ENCODE data around the gene SELENOK. TPM values are rescaled to one million over a fixed set of nuclear protein-coding genes. Genes with fewer than 3 reads are reported as not detected.

SELENOK gene
- total and polyA plus RNA-seq, 2 of the 4 experiments (the other 2 are of a cell fraction): 35.5 to 37.1 TPM

GRCh38 chr3:53900666-53901331 lies 9.1 kb upstream of the SELENOK start:
- Histone ChIP-seq H3K79me1 (ENCODE audit: low read depth in 1 of 2, low read length in 2 of 2) (no peaks in the 10 kb centered on the region), H2AK9ac (replicated peaks; ENCODE audit: low read depth, low read length, poor library complexity) (no peak overlapping the region), H3K14ac (replicated peaks; ENCODE audit: low read depth, low read length) (no peak overlapping the region), H3K56ac (ENCODE audit: extremely low read depth, insufficient read depth, low read length) (no peak overlapping the region), H4K5ac (ENCODE audit: low read depth, low read length) (no peak overlapping the region), H2BK15ac (ENCODE audit: low read depth, low read length) (no peak overlapping the region), H3K4ac (ENCODE audit: low read depth, low read length) (no peak overlapping the region), H2BK120ac (ENCODE audit: low read depth, low read length) (no peak overlapping the region), H3K36me3 (ENCODE audit: control insufficient read depth, insufficient read depth, low read length) (no peaks in the 10 kb centered on the region), H4K20me1 (ENCODE audit: insufficient read depth, low read length) (no peaks in the 10 kb centered on the region), H3K9me3 (ENCODE audit: control insufficient read depth, insufficient read depth, low read length) (no peaks in the 10 kb centered on the region), H2AFZ (replicated peaks; ENCODE audit: low read length, poor library complexity) (no peak overlapping the region), H3K27ac (ENCODE audit: insufficient read depth, low read length) (no peak overlapping the region), H3K9me1 (ENCODE audit: insufficient read depth, low read length) (no peaks in the 10 kb centered on the region), H3K4me1 (ENCODE audit: control insufficient read depth, insufficient read depth, low read length) (no peaks in the 10 kb centered on the region), H2BK20ac (ENCODE audit: low read depth, low read length) (no peak overlapping the region), H4K8ac (ENCODE audit: low read depth in 2 of 2, low read length in 2 of 2) (no peak overlapping the region), H3K18ac (ENCODE audit: low read depth, low read length) (no peak overlapping the region), H3K4me2 (ENCODE audit: low read depth, low read length) (no peak overlapping the region), H2BK5ac (ENCODE audit: low read depth, low read length, poor library complexity, severe bottlenecking) (no peak overlapping the region), H2AK5ac (ENCODE audit: low read depth, low read length) (no peak overlapping the region), H3K4me3 (ENCODE audit: insufficient read depth, low read depth, low read length) (no peak overlapping the region), H4K91ac (ENCODE audit: insufficient read depth, low read depth, low read length) (no peak overlapping the region), H3K23ac (ENCODE audit: low read depth, low read length) (no peak overlapping the region), H3K9ac (ENCODE audit: low read depth, low read length) (no peak overlapping the region), H3K27me3 (ENCODE audit: control insufficient read depth, insufficient read depth, low read length) (peaks cover 4% of the 10 kb centered on the region)
- dilution Hi-C loops (cut with HindIII; ENCODE audit: low sequenced_read_pairs, unreplicated experiment): no loop called here
- no peak for DNase-seq
- ChIA-PET CTCF (no interaction called here), POLR2A (ENCODE audit: unreplicated experiment) (interaction anchor here (0.9 kb wide), 1 partner anchor 9 kb away, joined by 6 read pairs; the partner anchor contains the start of gene SELENOK)
- TF ChIP-seq CEBPB (IDR thresholded peaks at IDR 0.05; ENCODE audit: low read depth, low read length): no peak
- no peak for TF ChIP-seq RAD21 (IDR thresholded peaks at IDR 0.05; ENCODE audit: low read length)
- no peak for TF ChIP-seq BHLHE40 (IDR thresholded peaks at IDR 0.05; ENCODE audit: low read depth, low read length)
- TF ChIP-seq MXI1 (IDR thresholded peaks at IDR 0.05; ENCODE audit: borderline replicate concordance, low read depth, low read length): no peak
- no peak for TF ChIP-seq NFE2L2 (IDR thresholded peaks at IDR 0.05; ENCODE audit: low read depth, low read length)
- no peak for TF ChIP-seq ELK1 (IDR thresholded peaks at IDR 0.05; ENCODE audit: borderline replicate concordance, low read depth, low read length)
- TF ChIP-seq, protein P1, sequence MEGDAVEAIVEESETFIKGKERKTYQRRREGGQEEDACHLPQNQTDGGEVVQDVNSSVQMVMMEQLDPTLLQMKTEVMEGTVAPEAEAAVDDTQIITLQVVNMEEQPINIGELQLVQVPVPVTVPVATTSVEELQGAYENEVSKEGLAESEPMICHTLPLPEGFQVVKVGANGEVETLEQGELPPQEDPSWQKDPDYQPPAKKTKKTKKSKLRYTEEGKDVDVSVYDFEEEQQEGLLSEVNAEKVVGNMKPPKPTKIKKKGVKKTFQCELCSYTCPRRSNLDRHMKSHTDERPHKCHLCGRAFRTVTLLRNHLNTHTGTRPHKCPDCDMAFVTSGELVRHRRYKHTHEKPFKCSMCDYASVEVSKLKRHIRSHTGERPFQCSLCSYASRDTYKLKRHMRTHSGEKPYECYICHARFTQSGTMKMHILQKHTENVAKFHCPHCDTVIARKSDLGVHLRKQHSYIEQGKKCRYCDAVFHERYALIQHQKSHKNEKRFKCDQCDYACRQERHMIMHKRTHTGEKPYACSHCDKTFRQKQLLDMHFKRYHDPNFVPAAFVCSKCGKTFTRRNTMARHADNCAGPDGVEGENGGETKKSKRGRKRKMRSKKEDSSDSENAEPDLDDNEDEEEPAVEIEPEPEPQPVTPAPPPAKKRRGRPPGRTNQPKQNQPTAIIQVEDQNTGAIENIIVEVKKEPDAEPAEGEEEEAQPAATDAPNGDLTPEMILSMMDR (conservative IDR thresholded peaks at IDR 0.05; ENCODE audit: low read depth, low read length): no peak
- no peak for TF ChIP-seq FOS (IDR thresholded peaks at IDR 0.05; ENCODE audit: low read depth, low read length)
- no peak for TF ChIP-seq RCOR1 (IDR thresholded peaks at IDR 0.05; ENCODE audit: insufficient replicate concordance, low read length)
- TF ChIP-seq CHD1 (IDR thresholded peaks at IDR 0.05; ENCODE audit: low read depth, low read length): no peak
- TF ChIP-seq RFX5 (IDR thresholded peaks at IDR 0.05; ENCODE audit: low read depth, low read length): no peak
- TF ChIP-seq MAFK (IDR thresholded peaks at IDR 0.05; ENCODE audit: low read depth, low read length): no peak
- no peak for TF ChIP-seq POLR2A (IDR thresholded peaks at IDR 0.05; ENCODE audit: low read depth, low read length)
- TF ChIP-seq, protein P2, sequence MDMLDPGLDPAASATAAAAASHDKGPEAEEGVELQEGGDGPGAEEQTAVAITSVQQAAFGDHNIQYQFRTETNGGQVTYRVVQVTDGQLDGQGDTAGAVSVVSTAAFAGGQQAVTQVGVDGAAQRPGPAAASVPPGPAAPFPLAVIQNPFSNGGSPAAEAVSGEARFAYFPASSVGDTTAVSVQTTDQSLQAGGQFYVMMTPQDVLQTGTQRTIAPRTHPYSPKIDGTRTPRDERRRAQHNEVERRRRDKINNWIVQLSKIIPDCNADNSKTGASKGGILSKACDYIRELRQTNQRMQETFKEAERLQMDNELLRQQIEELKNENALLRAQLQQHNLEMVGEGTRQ (IDR thresholded peaks at IDR 0.05; ENCODE audit: low read depth, low read length): no peak
- no peak for TF ChIP-seq SMC3 (IDR thresholded peaks at IDR 0.05; ENCODE audit: low read depth, low read length)
- BruUV-seq (replicated peaks): no TSS peak
- intact Hi-C loops (cut with micrococcal nuclease): no loop called here
- no peak for ATAC-seq (ENCODE audit: low read depth)
- WGBS, 2 experiments (ENCODE audit: extremely low coverage in 2 of 2, insufficient read length in 1 of 2): no CpG with 5 or more reads among the region's 2 CpGs
- in situ Hi-C loops (cut with MboI; ENCODE audit: low sequenced_read_pairs): no loop called here

Measured in IMR-90 (cell line).